Fibroblast of pulmonary artery (primary cell): ENCODE measurements around the gene HHAT.

Experiments
- DNase-seq: peaks from one replicate; pipeline ENCODE4 v3.0.0-alpha.2; 2010; ENCODE audit warnings: low read depth
- H3K4me3 ChIP-seq: replicated peaks from 2 replicates; pipeline ENCODE4 v1.5.1; 2011; ENCODE audit warnings: low read depth, mild to moderate bottlenecking, control low read depth, low read length, moderate library complexity
- CTCF ChIP-seq: IDR thresholded peaks from 2 replicates; pipeline ENCODE4 v1.5.1; 2011; ENCODE audit warnings: mild to moderate bottlenecking, control low read depth, low read length, inconsistent platforms; ENCODE audit errors: missing control alignments

HHAT gene

GRCh38 chr1:210536254-210536961 lies 207.7 kb downstream of the HHAT start:
- H3K4me3 ChIP-seq: no peak overlapping the region
- no peak for TF ChIP-seq CTCF
- DNase-seq: no peak

GRCh38 chr1:210540288-210540687 lies 211.6 kb downstream of the HHAT start:
- no peak for DNase-seq
- no peak overlapping the region for H3K4me3 ChIP-seq
- no peak for TF ChIP-seq CTCF

GRCh38 chr1:210541680-210542358 lies 213.1 kb downstream of the HHAT start:
- no peak overlapping the region for H3K4me3 ChIP-seq
- TF ChIP-seq CTCF: no peak
- no peak for DNase-seq

GRCh38 chr1:210551899-210552298 lies 223.2 kb downstream of the HHAT start:
- no peak for DNase-seq
- no peak for TF ChIP-seq CTCF
- H3K4me3 ChIP-seq: no peak overlapping the region

GRCh38 chr1:210553711-210554110 lies 225.0 kb downstream of the HHAT start:
- DNase-seq: no peak
- TF ChIP-seq CTCF: no peak
- H3K4me3 ChIP-seq: no peak overlapping the region

GRCh38 chr1:210554382-210554781 lies 225.7 kb downstream of the HHAT start:
- DNase-seq: no peak
- H3K4me3 ChIP-seq: no peak overlapping the region
- no peak for TF ChIP-seq CTCF
